Smooth muscle cell (in vitro differentiated cells): ENCODE results near the gene MED20. TPM values are rescaled to one million over a fixed set of nuclear protein-coding genes. Genes with fewer than 3 reads are reported as not detected.
"Not testable (repeated sequence)": the region's sequence is repeated elsewhere in the genome, so short reads cannot be mapped to it uniquely, and the experiment has no call there.

Experiments used
- DNase-seq: peaks from one replicate; lab custom pipeline; 2025; ENCODE audit not compliant: unreplicated experiment; lab: John Stamatoyannopoulos, UW
- H2AFZ ChIP-seq: fragments of 200-600 bp; sonication (generic); 2 replicates; pipeline ENCODE4 v1.6.0; 2016; ENCODE audit warnings: antibody characterized with exemption, low read depth, mild to moderate bottlenecking
- H3F3A ChIP-seq: fragments of 200-600 bp; sonication (generic); 2 replicates; pipeline ENCODE4 v1.6.0; 2017; ENCODE audit warnings: antibody characterized with exemption, low read depth
- H3K27ac ChIP-seq: fragments of 200-600 bp; sonication (generic); 2 replicates; pipeline ENCODE4 v1.5.1; 2016; ENCODE audit warnings: low read depth, mild to moderate bottlenecking
- H3K27me3 ChIP-seq: fragments of 200-600 bp; sonication (generic); 2 replicates; pipeline ENCODE4 v1.6.1; 2016; ENCODE audit warnings: low read depth, mild to moderate bottlenecking
- H3K36me3 ChIP-seq: fragments of 200-600 bp; sonication (generic); 2 replicates; pipeline ENCODE4 v1.5.1; 2016; ENCODE audit warnings: low read depth
- H3K4me1 ChIP-seq: fragments of 200-600 bp; sonication (generic); 2 replicates; pipeline ENCODE4 v1.5.1; 2016; ENCODE audit warnings: low read depth
- H3K4me2 ChIP-seq: fragments of 200-600 bp; sonication (generic); 2 replicates; pipeline ENCODE4 v1.6.0; 2016; ENCODE audit warnings: mild to moderate bottlenecking
- H3K4me3 ChIP-seq: fragments of 200-600 bp; sonication (generic); 2 replicates; pipeline ENCODE4 v1.5.1; 2016; ENCODE audit warnings: mild to moderate bottlenecking
- H3K79me2 ChIP-seq: fragments of 200-600 bp; sonication (generic); 2 replicates; pipeline ENCODE4 v1.6.0; 2016; ENCODE audit warnings: low read depth, mild to moderate bottlenecking
- H3K9ac ChIP-seq: fragments of 200-600 bp; sonication (generic); 2 replicates; pipeline ENCODE4 v1.6.0; 2016; ENCODE audit warnings: low read depth
- H3K9me3 ChIP-seq: fragments of 200-600 bp; sonication (generic); replicated peaks from 2 replicates; pipeline ENCODE4 v1.5.1; 2016; ENCODE audit warnings: low read depth
- H4K20me1 ChIP-seq: fragments of 200-600 bp; sonication (generic); 2 replicates; pipeline ENCODE4 v1.6.0; 2016; ENCODE audit warnings: low read depth
- CTCF ChIP-seq: fragments of 200-600 bp; sonication (generic); IDR thresholded peaks from 2 replicates; pipeline ENCODE4 v1.5.1; 2017; ENCODE audit warnings: borderline replicate concordance, mild to moderate bottlenecking, antibody characterized with exemption; ENCODE audit not compliant: insufficient read depth, poor library complexity, severe bottlenecking
- WGBS: methylation state at CpG from one replicate; pipeline ENCODE4 v1.1.7; 2016; ENCODE audit warnings: low lambda C conversion rate; 5-methylcytosine and 5-hydroxymethylcytosine counted together
- polyA plus RNA-seq: library from polyadenylated mRNA; unstranded; fragments of >200 nt; fragmentation: Nextera tagmentation; extraction: Ambion mirVana; gene quantifications from 2 replicates; pipeline ENCODE4 v1.2.1, GENCODE V29; 2016
- total RNA-seq: library from RNA; depleted of rRNA; stranded (reverse); fragments of >200 nt; gene quantifications from 2 replicates; pipeline ENCODE4 v1.2.3, GENCODE V29; 2014

Gene MED20
- total and polyA plus RNA-seq, 2 experiments from 2014 or later: 13.2 to 14.9 TPM

DNA sequence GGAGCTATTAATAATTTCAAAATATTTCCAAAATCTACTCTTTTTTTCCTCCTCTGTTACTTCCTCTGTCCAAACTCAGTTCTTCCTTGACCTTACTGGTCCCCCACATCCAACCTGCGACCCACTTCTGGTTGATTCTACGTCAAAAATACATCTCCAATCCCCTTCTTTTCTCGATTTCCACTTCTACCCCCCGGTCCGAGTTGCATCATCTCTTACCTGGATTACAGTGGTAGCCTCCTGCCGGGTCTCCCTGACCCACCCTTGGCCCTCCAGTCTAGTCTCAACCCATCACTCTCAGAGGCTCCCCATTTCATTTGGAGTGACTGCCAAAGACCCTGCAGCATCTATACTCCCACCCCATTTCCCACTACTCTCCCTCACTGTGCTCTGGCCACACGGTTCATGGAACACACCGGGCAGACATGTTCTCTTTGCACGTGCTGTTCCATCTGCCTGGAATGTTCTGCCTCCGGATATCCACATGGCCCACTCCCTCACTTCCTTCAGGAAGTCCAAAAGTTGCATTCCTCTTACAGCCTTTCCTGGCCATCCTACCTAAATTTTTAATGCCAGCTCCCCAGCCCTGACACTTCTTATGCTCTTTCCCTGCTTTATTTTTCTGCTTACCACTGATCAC is 26.8 kb upstream of the MED20 start:
- no peaks in the 10 kb centered on the region for H3K4me1 ChIP-seq
- H3K27me3 ChIP-seq: no peaks in the 10 kb centered on the region
- no peaks in the 10 kb centered on the region for H3K9me3 ChIP-seq
- H3K4me3 ChIP-seq: no peak overlapping the region
- no peak overlapping the region for H3K27ac ChIP-seq
- H3K36me3 ChIP-seq: no peaks in the 10 kb centered on the region
- H3F3A ChIP-seq: no peaks in the 10 kb centered on the region
- TF ChIP-seq CTCF: no peak
- no peak overlapping the region for H3K4me2 ChIP-seq
- 90% methylated on average over 10 of the region's 10 CpGs for WGBS
- H3K9ac ChIP-seq: no peak overlapping the region
- DNase-seq: no peak
- no peaks in the 10 kb centered on the region for H4K20me1 ChIP-seq
- no peak overlapping the region for H2AFZ ChIP-seq
- H3K79me2 ChIP-seq: no peaks in the 10 kb centered on the region

DNA sequence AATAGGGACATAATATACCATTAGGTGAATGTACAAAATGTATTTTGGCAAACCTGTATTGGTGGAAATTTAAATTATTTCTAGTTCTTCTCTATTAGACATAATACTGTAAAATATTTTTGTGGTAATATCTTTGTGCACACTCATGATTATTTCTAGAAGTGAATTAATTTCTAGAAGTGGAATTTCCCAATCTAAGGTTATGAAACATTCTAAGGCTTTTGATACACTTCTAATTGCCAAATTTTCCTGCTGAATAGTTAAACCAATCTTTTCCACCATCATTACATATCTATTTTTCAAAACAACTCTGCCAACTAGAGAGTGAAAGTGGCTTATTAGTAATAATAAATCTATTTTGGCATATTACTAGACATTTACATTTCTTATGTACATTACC is 22.5 kb upstream of the MED20 start:
- no peaks in the 10 kb centered on the region for H3K9me3 ChIP-seq
- no peak for TF ChIP-seq CTCF
- no peaks in the 10 kb centered on the region for H3K27me3 ChIP-seq
- H3K79me2 ChIP-seq: peaks cover 11% of the 10 kb centered on the region
- H3K27ac ChIP-seq: no peak overlapping the region
- no peaks in the 10 kb centered on the region for H3K36me3 ChIP-seq
- no peak overlapping the region for H3K4me3 ChIP-seq
- H3K4me2 ChIP-seq: no peak overlapping the region
- H3K4me1 ChIP-seq: peaks cover 23% of the 10 kb centered on the region
- no peak overlapping the region for H3K9ac ChIP-seq
- no peak for DNase-seq
- H4K20me1 ChIP-seq: peaks cover 4% of the 10 kb centered on the region
- no peak overlapping the region for H2AFZ ChIP-seq
- peaks cover 17% of the 10 kb centered on the region for H3F3A ChIP-seq

DNA sequence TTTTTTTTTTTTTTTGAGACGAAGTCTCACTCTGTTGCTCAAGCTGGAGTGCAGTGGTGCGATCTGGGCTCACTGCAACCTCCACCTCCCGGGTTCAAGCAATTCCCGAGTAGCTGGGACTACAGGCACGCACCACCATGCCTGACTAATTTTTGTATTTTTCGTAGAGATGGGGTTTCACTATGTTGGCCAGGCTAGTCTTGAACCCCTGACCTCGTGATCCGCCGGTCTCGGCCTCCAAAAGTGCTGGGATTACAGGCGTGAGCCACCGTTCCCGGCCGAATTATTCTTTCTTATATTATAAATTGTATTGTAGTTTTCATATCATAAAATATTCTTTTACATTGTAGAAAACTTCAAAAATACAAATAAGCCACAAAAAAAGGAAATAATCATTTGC is 21.9 kb upstream of the MED20 start:
- H4K20me1 ChIP-seq, H3K9ac ChIP-seq, H3K4me2 ChIP-seq, H3K9me3 ChIP-seq, H3K36me3 ChIP-seq, H3K4me3 ChIP-seq, H2AFZ ChIP-seq, DNase-seq, H3K27me3 ChIP-seq: not testable (repeated sequence)
- H3K27ac ChIP-seq: peak overlapping the region; percentile 86
- peaks cover 17% of the 10 kb centered on the region for H3F3A ChIP-seq
- peaks cover 12% of the 10 kb centered on the region for H3K79me2 ChIP-seq
- peaks cover 24% of the 10 kb centered on the region for H3K4me1 ChIP-seq
- WGBS: 93% methylated on average over 14 of the region's 14 CpGs

- no peak for TF ChIP-seq CTCF
- Histone ChIP-seq H4K20me1 (peaks cover 15% of the 10 kb centered on the region), H3K9me3 (no peaks in the 10 kb centered on the region), H3K4me2 (peak overlapping the region; percentile 98), H3K27me3 (no peaks in the 10 kb centered on the region), H3F3A (peaks cover 20% of the 10 kb centered on the region), H3K27ac (peak overlapping the region; percentile 86), H3K36me3 (no peaks in the 10 kb centered on the region), H3K79me2 (peaks cover 14% of the 10 kb centered on the region), H3K4me1 (peaks cover 24% of the 10 kb centered on the region), H3K9ac (peak overlapping the region; percentile 46), H3K4me3 (peak overlapping the region; percentile 98), H2AFZ (peak overlapping the region; percentile 91)
- 49% methylated on average over 20 of the region's 20 CpGs for WGBS
- no peak for DNase-seq
Observed at GRCh38 chr6:41942067-41942851, 21.3 kb upstream of the MED20 start.
